GM12864 (cell line): ENCODE data around the gene GLRA3.
"Not testable (repeated sequence)": the region's sequence is repeated elsewhere in the genome, so short reads cannot be mapped to it uniquely, and the experiment has no call there.

Experiments used
- DNase-seq: peaks from one replicate; pipeline ENCODE4 v3.0.0-alpha.2; 2011; ENCODE audit warnings: low read depth
- H3K4me3 ChIP-seq: 2 replicates; pipeline ENCODE4 v1.5.1; 2011; ENCODE audit warnings: mild to moderate bottlenecking, low read depth, low read length, control low read depth
- CTCF ChIP-seq: IDR thresholded peaks from 2 replicates; pipeline ENCODE4 v1.5.1; 2011; ENCODE audit warnings: low read depth, mild to moderate bottlenecking, moderate library complexity, low read length, control low read depth, inconsistent platforms; ENCODE audit errors: missing control alignments

Gene GLRA3

GRCh38 chr4:174696657-174697056 is 132.4 kb downstream of the GLRA3 start:
- no peak for TF ChIP-seq CTCF

GRCh38 chr4:174691876-174692275 is 137.2 kb downstream of the GLRA3 start:
- not testable (repeated sequence) for H3K4me3 ChIP-seq, DNase-seq

More at GRCh38 chr4:174696657-174697056, 132.4 kb downstream of the GLRA3 start:
- no peak for DNase-seq
- H3K4me3 ChIP-seq, result no peak overlapping the region

- TF ChIP-seq CTCF, result no peak
- DNase-seq, result no peak
- H3K4me3 ChIP-seq, result no peak overlapping the region
Measured at GRCh38 chr4:174690665-174691064, 138.4 kb downstream of the GLRA3 start.

- no peak for DNase-seq
- no peak for TF ChIP-seq CTCF
- no peak overlapping the region for H3K4me3 ChIP-seq
Measured at GRCh38 chr4:174689618-174690017, 139.4 kb downstream of the GLRA3 start.

GRCh38 chr4:174686826-174687225 is 142.2 kb downstream of the GLRA3 start:
- H3K4me3 ChIP-seq, result no peak overlapping the region
- TF ChIP-seq CTCF, result no peak
- DNase-seq, result no peak

- no peak overlapping the region for H3K4me3 ChIP-seq
- no peak for DNase-seq
- no peak for TF ChIP-seq CTCF
Measured at GRCh38 chr4:174681723-174682300, 147.2 kb downstream of the GLRA3 start.

GRCh38 chr4:174674305-174674840 is 154.7 kb downstream of the GLRA3 start:
- no peak for DNase-seq
- TF ChIP-seq CTCF, result no peak
- H3K4me3 ChIP-seq, result no peak overlapping the region

- no peak for DNase-seq
- no peak overlapping the region for H3K4me3 ChIP-seq
- TF ChIP-seq CTCF, result no peak
Measured at GRCh38 chr4:174673865-174674264, 155.2 kb downstream of the GLRA3 start.
